PC-3 (cell line): Measurements from ENCODE around the gene KLHL6.

ENCODE experiments used
- CTCF ChIP-seq: fragments of 300-600 bp; sonication (generic); conservative IDR thresholded peaks from 2 replicates; pipeline ENCODE4 v1.5.1; 2017; ENCODE audit warnings: antibody characterized with exemption, low read depth, mild to moderate bottlenecking, low read length
- EZH2 ChIP-seq: fragments of 300-600 bp; sonication (generic); IDR thresholded peaks from one replicate; pipeline ENCODE4 v1.6.1; 2017; ENCODE audit warnings: antibody characterized with exemption, mild to moderate bottlenecking, low read length; ENCODE audit not compliant: unreplicated experiment

GRCh38 chr3:183464480-183464879 is 91.0 kb downstream of the KLHL6 start:
- TF ChIP-seq CTCF = no peak
- TF ChIP-seq EZH2 = no peak
